GM21576 (cell line): ENCODE results near the gene OSGIN1.

ENCODE experiments used
- ATAC-seq: cut with Tn5 transposase; IDR thresholded peaks from one replicate; pipeline ENCODE4 v1.9.1; 2021; ENCODE audit warnings: mild to moderate bottlenecking, moderate library complexity; ENCODE audit not compliant: unreplicated experiment

OSGIN1 gene

GRCh38 chr16:83925957-83926725, 26.9 kb upstream of the OSGIN1 start:
- ATAC-seq = no peak

GRCh38 chr16:83926726-83927397, 26.2 kb upstream of the OSGIN1 start:
- ATAC-seq = peak; percentile 57

- no peak for ATAC-seq
Observed at GRCh38 chr16:83928341-83929055, 24.5 kb upstream of the OSGIN1 start.

- ATAC-seq = no peak
Observed at GRCh38 chr16:83929811-83930555, 23.1 kb upstream of the OSGIN1 start.

- ATAC-seq = no peak
Observed at GRCh38 chr16:83930730-83931500, 22.1 kb upstream of the OSGIN1 start.

- ATAC-seq = no peak
Observed at GRCh38 chr16:83931556-83931955, 21.5 kb upstream of the OSGIN1 start.

GRCh38 chr16:83932304-83932703, 20.7 kb upstream of the OSGIN1 start:
- no peak for ATAC-seq

GRCh38 chr16:83932955-83933673, 19.9 kb upstream of the OSGIN1 start:
- ATAC-seq = no peak

- ATAC-seq = no peak
Observed at GRCh38 chr16:83933885-83934683, 19.0 kb upstream of the OSGIN1 start.

GRCh38 chr16:83934684-83934977, 18.4 kb upstream of the OSGIN1 start:
- no peak for ATAC-seq

- ATAC-seq = no peak
Observed at GRCh38 chr16:83935005-83935857, 17.8 kb upstream of the OSGIN1 start.

- no peak for ATAC-seq
Observed at GRCh38 chr16:83935858-83936255, 17.2 kb upstream of the OSGIN1 start.

GRCh38 chr16:83936581-83937165, 16.4 kb upstream of the OSGIN1 start:
- ATAC-seq = no peak

- ATAC-seq = no peak
Observed at GRCh38 chr16:83937267-83937666, 15.8 kb upstream of the OSGIN1 start.

- ATAC-seq = no peak
Observed at GRCh38 chr16:83937922-83938885, 14.8 kb upstream of the OSGIN1 start.

GRCh38 chr16:83939266-83939855, 13.7 kb upstream of the OSGIN1 start:
- no peak for ATAC-seq
